GM19023 (cell line): ENCODE data around the gene KRT14.
"Not testable (repeated sequence)": the region's sequence is repeated elsewhere in the genome, so short reads cannot be mapped to it uniquely, and the experiment has no call there.

Experiments used
- ATAC-seq: cut with Tn5 transposase; IDR thresholded peaks from one replicate; pipeline ENCODE4 v1.9.1; 2021; ENCODE audit warnings: mild to moderate bottlenecking, moderate library complexity; ENCODE audit not compliant: unreplicated experiment

Gene KRT14

GRCh38 chr17:41623184-41623861 lies 36.6 kb upstream of the KRT14 start:
- ATAC-seq, result not testable (repeated sequence)

- not testable (repeated sequence) for ATAC-seq
These were observed 35.9 kb upstream of the KRT14 start for GRCh38 chr17:41622340-41623183.

GRCh38 chr17:41621916-41622315 lies 35.2 kb upstream of the KRT14 start:
- no peak for ATAC-seq

GRCh38 chr17:41621435-41621817 lies 34.7 kb upstream of the KRT14 start:
- ATAC-seq, result not testable (repeated sequence)

- no peak for ATAC-seq
These were observed 34.1 kb upstream of the KRT14 start for GRCh38 chr17:41620583-41621434.

- not testable (repeated sequence) for ATAC-seq
These were observed 33.4 kb upstream of the KRT14 start for GRCh38 chr17:41619927-41620582.

- no peak for ATAC-seq
These were observed 32.6 kb upstream of the KRT14 start for GRCh38 chr17:41619036-41619926.

- ATAC-seq, result no peak
These were observed 31.8 kb upstream of the KRT14 start for GRCh38 chr17:41618341-41619035.

- no peak for ATAC-seq
These were observed 31.0 kb upstream of the KRT14 start for GRCh38 chr17:41617698-41618097.

- ATAC-seq, result no peak
These were observed 30.4 kb upstream of the KRT14 start for GRCh38 chr17:41617136-41617535.

GRCh38 chr17:41616486-41616885 lies 29.8 kb upstream of the KRT14 start:
- not testable (repeated sequence) for ATAC-seq

- ATAC-seq, result no peak
These were observed 28.8 kb upstream of the KRT14 start for GRCh38 chr17:41615454-41615853.

GRCh38 chr17:41614767-41615166 lies 28.1 kb upstream of the KRT14 start:
- not testable (repeated sequence) for ATAC-seq

GRCh38 chr17:41614098-41614497 lies 27.4 kb upstream of the KRT14 start:
- no peak for ATAC-seq

- ATAC-seq, result no peak
These were observed 26.8 kb upstream of the KRT14 start for GRCh38 chr17:41613277-41614082.

GRCh38 chr17:41612376-41613160 lies 25.9 kb upstream of the KRT14 start, which contains the start of gene KRT16:
Gene KRT16, minus strand, starts transcription at chr17:41612767. Its CDS starts 79 bp downstream, at chr17:41612688.
- not testable (repeated sequence) for ATAC-seq

GRCh38 chr17:41610965-41611640 lies 24.4 kb upstream of the KRT14 start:
- no peak for ATAC-seq
